SIG-M5 treated with dmso at 0.1 percent for 504 hours (cell line): ENCODE measurements around the gene PARK7.
A peak's percentile ranks its signal among the peaks of the same experiment; 100 is the strongest.

Experiments
- DNase-seq: peaks from one replicate; lab custom pipeline; 2025; ENCODE audit not compliant: unreplicated experiment; lab: John Stamatoyannopoulos, UW

The PARK7 gene

GRCh38 chr1:7980984-7981383, 19.5 kb downstream of the PARK7 start:
- DNase-seq = no peak

DNA sequence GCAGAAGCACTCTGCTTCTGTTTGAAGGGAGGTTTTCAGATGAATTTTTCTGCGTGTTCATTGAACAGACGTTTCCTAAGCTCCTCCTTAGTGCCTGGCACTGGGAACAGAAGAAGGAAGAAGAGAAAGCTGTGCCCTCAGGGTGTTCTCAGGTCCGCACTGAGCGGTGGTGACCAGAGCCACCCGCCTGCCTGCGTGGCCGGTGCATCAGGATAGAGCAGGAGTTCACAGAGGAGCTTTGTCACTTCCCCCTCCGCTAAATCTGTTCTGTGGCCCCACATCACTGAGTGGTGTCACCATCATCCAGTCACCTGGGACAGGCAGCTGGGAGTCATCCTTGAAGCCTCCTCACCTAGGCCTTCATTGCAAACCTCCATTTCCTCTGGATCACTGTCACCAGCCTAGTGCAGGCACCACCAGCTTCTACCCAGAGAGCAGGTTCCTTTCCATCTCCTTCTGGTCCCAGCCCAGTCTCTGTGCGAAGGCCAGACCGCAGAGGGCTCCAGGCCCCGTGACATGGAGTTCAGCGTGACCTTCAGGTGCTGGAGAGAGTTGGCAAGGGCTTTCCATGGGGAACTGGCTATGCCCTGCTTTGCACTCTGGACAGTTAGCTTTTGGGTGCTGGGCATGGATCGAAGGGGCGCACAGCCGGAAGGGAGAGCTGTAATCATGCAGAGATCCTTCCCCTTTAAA, 21.7 kb downstream of the PARK7 start:
- DNase-seq = no peak

DNA sequence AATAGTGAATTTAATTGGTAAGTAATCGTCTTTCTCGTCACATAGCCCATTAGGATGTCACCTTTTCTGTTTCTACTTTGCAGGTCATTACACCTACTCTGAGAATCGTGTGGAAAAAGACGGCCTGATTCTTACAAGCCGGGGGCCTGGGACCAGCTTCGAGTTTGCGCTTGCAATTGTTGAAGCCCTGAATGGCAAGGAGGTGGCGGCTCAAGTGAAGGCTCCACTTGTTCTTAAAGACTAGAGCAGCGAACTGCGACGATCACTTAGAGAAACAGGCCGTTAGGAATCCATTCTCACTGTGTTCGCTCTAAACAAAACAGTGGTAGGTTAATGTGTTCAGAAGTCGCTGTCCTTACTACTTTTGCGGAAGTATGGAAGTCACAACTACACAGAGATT, 23.3 kb downstream of the PARK7 start:
- DNase-seq = no peak

- DNase-seq = no peak
These were observed 24.5 kb downstream of the PARK7 start for GRCh38 chr1:7985851-7986612.

- no peak for DNase-seq
These were observed 26.0 kb downstream of the PARK7 start for GRCh38 chr1:7987528-7987927.

GRCh38 chr1:7988576-7988975, 27.1 kb downstream of the PARK7 start:
- DNase-seq = no peak

DNA sequence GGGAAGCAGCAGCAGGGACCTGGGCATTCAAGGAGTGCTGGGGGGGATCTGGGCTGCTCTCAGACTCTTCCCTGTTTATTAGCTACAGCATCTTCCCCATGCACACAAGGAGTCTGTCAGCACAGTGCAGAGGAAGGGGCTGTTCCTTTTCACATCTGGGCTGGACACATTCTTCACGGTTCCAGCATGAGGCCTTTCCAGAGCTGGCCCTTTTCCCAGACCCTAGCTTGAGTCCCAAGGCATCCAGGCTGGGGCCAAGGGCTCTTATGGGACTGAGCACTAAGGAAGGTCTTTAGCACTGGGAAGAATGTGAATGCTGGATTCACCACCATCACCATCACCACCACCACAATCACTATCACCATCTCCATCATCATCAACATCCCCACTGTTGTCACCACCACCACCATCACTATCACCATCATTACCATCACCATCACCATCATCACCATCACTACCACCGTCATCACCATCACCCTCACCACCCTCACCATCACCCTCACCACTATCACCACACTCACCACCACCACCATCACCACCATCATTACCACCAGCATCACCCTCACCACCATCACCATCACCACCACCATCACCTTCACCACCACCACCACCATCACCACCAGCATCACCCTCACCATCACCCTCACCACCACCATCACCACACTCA, 28.4 kb downstream of the PARK7 start:
- DNase-seq = no peak

DNA sequence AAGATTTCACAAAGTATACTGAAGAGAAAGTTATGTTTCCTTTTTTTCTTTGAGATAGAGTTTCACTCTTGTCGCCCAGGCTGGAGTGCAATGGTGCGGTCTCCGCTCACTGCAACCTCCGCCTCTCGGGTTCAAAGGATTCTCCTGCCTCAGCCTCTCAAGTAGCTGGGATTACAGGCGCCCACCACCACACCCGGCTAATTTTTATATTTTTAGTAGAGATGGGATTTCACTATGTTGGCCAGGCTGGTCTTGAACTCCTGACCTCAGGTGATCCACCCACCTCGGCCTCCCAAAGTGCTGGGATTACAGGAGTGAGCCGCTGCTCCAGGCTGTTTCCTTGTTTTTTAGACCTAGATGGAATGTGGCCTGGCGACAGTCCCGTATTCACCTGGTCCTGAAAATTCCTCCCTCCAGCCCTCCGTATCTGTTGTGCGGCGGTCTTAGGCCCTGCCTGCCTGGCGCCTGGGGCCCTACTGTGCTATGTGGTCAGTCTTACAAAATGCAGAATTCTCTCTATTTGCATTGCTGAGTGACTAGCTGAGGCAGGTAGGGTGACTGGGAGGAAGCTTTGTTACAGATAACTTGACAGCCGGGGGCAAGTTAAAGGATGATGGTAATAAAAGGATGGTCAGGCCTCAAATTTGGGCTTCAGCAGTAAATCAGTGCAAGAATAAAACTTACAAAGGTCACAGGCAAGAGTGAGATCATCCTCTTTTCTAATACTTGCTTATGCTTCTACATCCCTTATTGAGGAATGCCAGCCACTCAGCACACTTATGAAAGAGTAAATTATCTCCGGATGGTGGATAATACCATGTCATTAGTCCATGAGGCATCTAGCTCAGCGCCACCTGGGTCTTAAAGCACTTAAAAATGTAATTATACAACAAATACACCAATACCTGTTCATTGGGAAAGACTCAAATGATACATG, 30.3 kb downstream of the PARK7 start:
- no peak for DNase-seq

- DNase-seq = no peak
These were observed 31.4 kb downstream of the PARK7 start for GRCh38 chr1:7992885-7993284.

DNA sequence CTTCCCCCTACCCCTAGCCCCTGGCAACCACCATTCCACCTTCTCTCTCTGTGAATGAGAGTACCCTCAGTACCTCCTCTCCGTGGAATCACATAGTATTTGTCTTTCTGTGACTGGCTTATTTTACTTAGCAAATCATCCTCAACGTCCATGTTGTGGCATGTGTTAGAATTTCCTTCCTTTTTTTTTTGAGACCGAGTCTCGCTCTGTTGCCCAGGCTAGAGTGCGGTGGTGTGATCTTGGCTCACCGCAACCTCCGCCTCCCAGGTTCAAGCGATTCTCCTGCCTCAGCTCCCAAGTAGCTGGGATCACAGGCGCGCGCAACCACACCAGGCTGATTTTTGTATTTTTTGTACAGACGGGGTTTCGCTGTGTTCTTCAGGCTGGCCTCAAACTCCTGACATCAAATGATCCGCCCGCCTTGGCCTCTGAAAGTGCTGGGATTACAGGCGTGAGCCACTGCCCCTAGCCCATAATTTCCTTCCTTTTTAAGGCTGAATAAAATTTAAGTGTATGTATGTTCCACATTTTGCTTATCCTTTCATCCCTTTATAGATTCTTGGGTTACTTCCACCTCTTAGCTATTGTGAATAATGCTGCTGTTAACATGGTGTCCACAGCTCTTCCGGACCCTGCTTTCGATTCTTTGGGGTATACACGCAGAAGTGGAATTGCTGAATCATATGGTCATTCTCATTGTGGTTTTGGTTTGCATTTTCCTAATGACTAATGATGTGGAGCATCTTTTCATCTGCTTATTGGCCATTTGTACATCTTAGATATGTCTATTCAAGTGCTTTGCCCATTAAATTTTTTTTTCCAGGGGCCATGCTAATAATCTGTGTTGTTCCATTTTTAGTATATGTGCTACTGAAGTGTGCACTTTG, 32.3 kb downstream of the PARK7 start:
- DNase-seq = no peak

DNA sequence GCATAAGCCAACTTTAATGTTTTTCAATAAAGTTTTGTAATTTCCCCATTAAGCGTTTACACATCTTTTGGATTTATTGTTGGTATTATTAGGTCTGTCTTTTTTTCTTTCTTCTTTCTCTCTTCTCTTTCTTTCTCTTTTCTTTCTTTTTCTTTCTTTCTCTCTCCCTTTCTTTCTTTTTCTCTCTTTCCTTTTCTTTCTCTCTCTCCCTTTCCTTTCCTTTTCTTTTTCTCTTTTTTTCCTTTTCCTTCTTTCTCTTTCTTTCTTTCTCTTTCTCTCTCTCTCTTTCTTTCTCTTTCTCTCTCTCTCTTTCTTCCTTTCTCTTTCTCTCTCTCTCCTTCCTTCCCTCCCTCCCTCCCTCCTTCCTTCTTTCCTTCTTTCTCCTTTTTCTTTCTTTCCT, 33.3 kb downstream of the PARK7 start:
- DNase-seq = no peak

GRCh38 chr1:7995437-7995836, 33.9 kb downstream of the PARK7 start:
- no peak for DNase-seq

DNA sequence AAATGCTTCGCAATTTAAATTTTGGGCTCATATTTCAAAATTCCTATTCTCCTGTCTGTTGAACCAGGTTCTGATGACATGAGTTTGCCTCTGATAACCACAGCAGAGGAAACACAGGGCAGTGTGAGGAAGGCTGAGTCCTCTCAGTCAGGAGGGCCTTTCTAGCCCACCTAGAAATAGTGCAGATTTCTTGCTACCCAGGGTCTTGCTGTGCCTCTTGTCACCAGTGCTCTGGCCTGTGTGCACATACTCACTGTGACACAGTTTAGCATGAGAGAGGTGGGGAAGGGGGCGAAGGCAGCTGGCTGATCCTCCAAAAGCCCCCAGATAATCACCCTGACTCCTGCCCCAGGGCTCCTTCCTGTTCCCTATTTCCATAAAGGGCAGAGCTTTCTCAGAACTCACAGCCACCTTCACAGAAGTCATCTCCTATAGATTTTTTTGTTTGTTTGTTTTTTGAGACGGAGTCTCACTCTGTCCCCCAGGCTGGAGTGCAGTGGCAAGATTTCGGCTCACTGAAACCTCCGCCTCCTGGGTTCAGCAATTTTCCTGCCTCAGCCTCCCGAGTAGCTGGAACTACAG, 40.9 kb downstream of the PARK7 start:
- DNase-seq = no peak

GRCh38 chr1:8002921-8003320, 41.4 kb downstream of the PARK7 start:
- no peak for DNase-seq

- no peak for DNase-seq
These were observed 42.1 kb downstream of the PARK7 start for GRCh38 chr1:8003438-8004112.

- no peak for DNase-seq
These were observed 42.7 kb downstream of the PARK7 start for GRCh38 chr1:8004113-8004802.

DNA sequence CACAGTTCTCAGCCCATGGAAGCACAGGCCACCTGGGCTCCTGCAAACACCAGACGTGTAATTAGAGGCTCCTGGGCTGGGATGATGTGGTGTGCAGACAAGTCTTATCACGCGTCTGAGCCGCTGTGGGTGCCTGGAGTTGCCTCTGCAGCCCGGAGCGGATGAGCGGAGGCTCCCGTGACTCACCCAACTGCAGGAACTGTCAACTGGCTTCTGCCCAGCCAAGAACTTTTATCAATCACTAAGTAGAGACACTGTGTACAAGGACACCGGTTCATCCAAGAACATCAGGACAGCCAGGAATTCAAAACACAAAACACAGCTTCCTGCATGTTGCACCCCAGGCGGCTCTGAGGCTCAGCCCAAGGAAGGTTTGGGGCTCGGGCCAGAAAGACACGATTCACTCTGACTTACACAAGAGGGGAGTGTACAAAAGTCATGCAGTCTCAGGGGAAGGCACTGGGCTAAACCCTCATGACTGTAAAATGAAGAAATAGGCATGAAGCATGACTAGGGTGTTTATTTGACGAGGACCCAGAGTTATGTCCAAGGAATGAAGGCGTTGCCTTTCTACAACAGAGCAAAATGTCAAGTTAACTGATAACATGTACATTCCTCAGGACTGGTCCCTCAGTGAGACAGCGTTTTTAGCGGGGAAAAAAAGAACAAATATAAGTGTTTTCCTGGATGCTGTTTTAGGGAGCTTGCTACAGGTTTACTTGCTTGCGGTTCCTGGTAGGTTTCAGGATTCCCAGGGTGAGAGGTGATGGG, 43.5 kb downstream of the PARK7 start:
- DNase-seq = peak; percentile 41
